Transverse colon (tissue), 4 donors: ENCODE results near the gene HTR3B.

ENCODE experiments used
- EP300 ChIP-seq: sonication (generic); formaldehyde crosslinking; IDR thresholded peaks from one replicate; pipeline ENCODE4 v1.6.1; 2017; ENCODE audit warnings: antibody characterized with exemption, low read depth
- POLR2A ChIP-seq: fragments of 450-650 bp; IDR thresholded peaks from one replicate; pipeline ENCODE4 v1.6.1; 2016; ENCODE audit warnings: antibody characterized with exemption, mild to moderate bottlenecking, moderate library complexity
- POLR2AphosphoS5 ChIP-seq, 3 donors: sonication (generic); formaldehyde crosslinking; IDR thresholded peaks; one replicate each; pipeline ENCODE4 v1.6.1; 2016; ENCODE audit warnings: antibody characterized with exemption in 3 of 3
- TF ChIP-seq, protein P1 (sequence below), 5 experiments: fragments of 200-600 bp in 3 of 5; fragments of 450-650 bp in 2 of 5; sonication (generic) in 3 of 5; IDR thresholded peaks; 1 replicate in 2 of 5; 2 replicates in 3 of 5; pipeline ENCODE4 v1.5.1; 2016 to 2017; ENCODE audit warnings: antibody characterized with exemption in 5 of 5, inconsistent platforms in 3 of 5, mild to moderate bottlenecking in 2 of 5, moderate library complexity in 1 of 5

GRCh38 chr11:113952588-113952987 lies 48.0 kb downstream of the HTR3B start:
- TF ChIP-seq, protein P1, sequence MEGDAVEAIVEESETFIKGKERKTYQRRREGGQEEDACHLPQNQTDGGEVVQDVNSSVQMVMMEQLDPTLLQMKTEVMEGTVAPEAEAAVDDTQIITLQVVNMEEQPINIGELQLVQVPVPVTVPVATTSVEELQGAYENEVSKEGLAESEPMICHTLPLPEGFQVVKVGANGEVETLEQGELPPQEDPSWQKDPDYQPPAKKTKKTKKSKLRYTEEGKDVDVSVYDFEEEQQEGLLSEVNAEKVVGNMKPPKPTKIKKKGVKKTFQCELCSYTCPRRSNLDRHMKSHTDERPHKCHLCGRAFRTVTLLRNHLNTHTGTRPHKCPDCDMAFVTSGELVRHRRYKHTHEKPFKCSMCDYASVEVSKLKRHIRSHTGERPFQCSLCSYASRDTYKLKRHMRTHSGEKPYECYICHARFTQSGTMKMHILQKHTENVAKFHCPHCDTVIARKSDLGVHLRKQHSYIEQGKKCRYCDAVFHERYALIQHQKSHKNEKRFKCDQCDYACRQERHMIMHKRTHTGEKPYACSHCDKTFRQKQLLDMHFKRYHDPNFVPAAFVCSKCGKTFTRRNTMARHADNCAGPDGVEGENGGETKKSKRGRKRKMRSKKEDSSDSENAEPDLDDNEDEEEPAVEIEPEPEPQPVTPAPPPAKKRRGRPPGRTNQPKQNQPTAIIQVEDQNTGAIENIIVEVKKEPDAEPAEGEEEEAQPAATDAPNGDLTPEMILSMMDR (IDR thresholded peaks at IDR 0.05), result no peak
- TF ChIP-seq POLR2A (no peak), POLR2AphosphoS5 (IDR thresholded peaks at IDR 0.05) (no peak), EP300 (no peak)
